NCI-H128 (cell line): ENCODE data around the gene RPS6KA2.

ENCODE experiments used
- DNase-seq: peaks from one replicate; lab custom pipeline; 2025; ENCODE audit not compliant: unreplicated experiment; lab: John Stamatoyannopoulos, UW

The RPS6KA2 gene

GRCh38 chr6:166454692-166455515, 172.1 kb downstream of the RPS6KA2 start:
- DNase-seq = no peak

- no peak for DNase-seq
Observed at GRCh38 chr6:166453651-166454050, 173.4 kb downstream of the RPS6KA2 start.

GRCh38 chr6:166450167-166450873, 176.7 kb downstream of the RPS6KA2 start:
- no peak for DNase-seq

- no peak for DNase-seq
Observed at GRCh38 chr6:166449641-166450040, 177.4 kb downstream of the RPS6KA2 start.

- DNase-seq = no peak
Observed at GRCh38 chr6:166449036-166449435, 178.0 kb downstream of the RPS6KA2 start.

- no peak for DNase-seq
Observed at GRCh38 chr6:166448432-166448831, 178.6 kb downstream of the RPS6KA2 start.

- no peak for DNase-seq
Observed at GRCh38 chr6:166446567-166447065, 180.4 kb downstream of the RPS6KA2 start.

GRCh38 chr6:166446146-166446545, 180.9 kb downstream of the RPS6KA2 start:
- no peak for DNase-seq

- no peak for DNase-seq
Observed at GRCh38 chr6:166444446-166444845, 182.6 kb downstream of the RPS6KA2 start.

GRCh38 chr6:166443166-166443565, 183.9 kb downstream of the RPS6KA2 start:
- no peak for DNase-seq

GRCh38 chr6:166442131-166442685, 184.8 kb downstream of the RPS6KA2 start:
- DNase-seq = no peak

- no peak for DNase-seq
Observed at GRCh38 chr6:166441325-166442078, 185.5 kb downstream of the RPS6KA2 start.

- DNase-seq = no peak
Observed at GRCh38 chr6:166440729-166441128, 186.3 kb downstream of the RPS6KA2 start.

- DNase-seq = no peak
Observed at GRCh38 chr6:166440106-166440505, 186.9 kb downstream of the RPS6KA2 start.

- DNase-seq = no peak
Observed at GRCh38 chr6:166439366-166440091, 187.5 kb downstream of the RPS6KA2 start.

GRCh38 chr6:166438211-166438861, 188.7 kb downstream of the RPS6KA2 start:
- DNase-seq = no peak

- DNase-seq = no peak
Observed at GRCh38 chr6:166437661-166438060, 189.4 kb downstream of the RPS6KA2 start.

GRCh38 chr6:166436195-166437139, 190.6 kb downstream of the RPS6KA2 start:
- no peak for DNase-seq

- no peak for DNase-seq
Observed at GRCh38 chr6:166435574-166435973, 191.5 kb downstream of the RPS6KA2 start.
